HepG2 (cell line): ENCODE data around the gene TGM1. TPM values are rescaled to one million over a fixed set of nuclear protein-coding genes. Genes with fewer than 3 reads are reported as not detected.

Experiments
- ARNTL ChIP-seq: sonication (generic); formaldehyde crosslinking; IDR thresholded peaks from 2 replicates; pipeline ENCODE4 v1.4.0; 2020; ENCODE audit warnings: mild to moderate bottlenecking, missing genetic modification reagents
- CREB3 ChIP-seq: sonication (generic); formaldehyde crosslinking; IDR thresholded peaks from 2 replicates; pipeline ENCODE4 v1.5.0; 2020; ENCODE audit warnings: missing genetic modification reagents
- EHMT2 ChIP-seq: fragments of 200-600 bp; sonication (generic); IDR thresholded peaks from 2 replicates; pipeline ENCODE4 v1.7.0; 2017; ENCODE audit warnings: antibody characterized with exemption, low read depth, low read length, borderline replicate concordance
- ELF1 ChIP-seq: sonication (generic); formaldehyde crosslinking; IDR thresholded peaks from 2 replicates; pipeline ENCODE4 v1.4.0; 2020; ENCODE audit warnings: missing genetic modification reagents
- HNF1B ChIP-seq: sonication (generic); formaldehyde crosslinking; IDR thresholded peaks from 2 replicates; pipeline ENCODE4 v1.5.1; 2020; ENCODE audit warnings: mild to moderate bottlenecking, moderate library complexity, missing genetic modification reagents
- REPIN1 ChIP-seq: sonication (generic); formaldehyde crosslinking; IDR thresholded peaks from 2 replicates; pipeline ENCODE4 v1.8.0; 2022; ENCODE audit warnings: missing genetic modification reagents, low read depth, mild to moderate bottlenecking, borderline replicate concordance
- SIX1 ChIP-seq: sonication (generic); formaldehyde crosslinking; IDR thresholded peaks from 2 replicates; pipeline ENCODE4 v1.4.0; 2020; ENCODE audit warnings: missing genetic modification reagents, borderline replicate concordance
- THYN1 ChIP-seq: sonication (generic); formaldehyde crosslinking; IDR thresholded peaks from 2 replicates; pipeline ENCODE4 v1.8.1; 2023; ENCODE audit warnings: low read depth, mild to moderate bottlenecking, moderate library complexity, missing genetic modification reagents, borderline replicate concordance
- ZEB1 ChIP-seq: IDR thresholded peaks from 2 replicates; pipeline ENCODE4 v1.6.1; 2012; ENCODE audit warnings: mild to moderate bottlenecking, low read depth, inconsistent platforms; ENCODE audit not compliant: insufficient replicate concordance
- ZNF12 ChIP-seq: sonication (generic); formaldehyde crosslinking; IDR thresholded peaks from 2 replicates; pipeline ENCODE4 v1.5.0; 2020; ENCODE audit warnings: missing genetic modification reagents
- ZNF263 ChIP-seq: sonication (generic); formaldehyde crosslinking; IDR thresholded peaks from 2 replicates; pipeline ENCODE4 v1.4.0; 2020; ENCODE audit warnings: missing genetic modification reagents
- ZNF354B ChIP-seq: sonication (generic); formaldehyde crosslinking; IDR thresholded peaks from 2 replicates; pipeline ENCODE4 v1.8.0; 2022; ENCODE audit warnings: mild to moderate bottlenecking, missing genetic modification reagents
- ZNF441 ChIP-seq: sonication (generic); formaldehyde crosslinking; IDR thresholded peaks from 2 replicates; pipeline ENCODE4 v1.7.0; 2021; ENCODE audit warnings: missing genetic modification reagents, borderline replicate concordance
- ZNF605 ChIP-seq: sonication (generic); formaldehyde crosslinking; IDR thresholded peaks from 2 replicates; pipeline ENCODE4 v1.8.0; 2022; ENCODE audit warnings: mild to moderate bottlenecking, missing genetic modification reagents
- ZNF619 ChIP-seq: sonication (generic); formaldehyde crosslinking; IDR thresholded peaks from 2 replicates; pipeline ENCODE4 v1.4.0; 2020; ENCODE audit warnings: mild to moderate bottlenecking, missing genetic modification reagents
- ZNF644 ChIP-seq: IDR thresholded peaks from 2 replicates; pipeline ENCODE4 v1.6.1; 2016; ENCODE audit warnings: low read depth
- ZNF766 ChIP-seq: sonication (generic); formaldehyde crosslinking; IDR thresholded peaks from 2 replicates; pipeline ENCODE4 v1.5.0; 2020; ENCODE audit warnings: missing genetic modification reagents, borderline replicate concordance
- polyA plus RNA-seq, 8 experiments: library from polyadenylated mRNA; depleted of rRNA in 3 of 8; stranded (reverse) in 7 of 8; unstranded in 1 of 8; fragments of >200 nt; fragmentation: Illumina TruSeq in 4 of 8; extraction: Trizol in 4 of 8; gene quantifications; 2 replicates each; pipeline versions ENCODE4 v1.2.1 to v1.2.3, GENCODE V29; 2011 to 2016; ENCODE audit warnings: low read depth in 4 of 8, missing spikeins in 1 of 8, mixed read lengths in 1 of 8; ENCODE audit not compliant: insufficient read depth in 1 of 8
- total RNA-seq, 5 experiments: library from RNA; depleted of rRNA; stranded (reverse); fragments of >200 nt; fragmentation: Illumina TruSeq; extraction: Trizol; gene quantifications; 2 replicates each; pipeline ENCODE4 v1.2.3, GENCODE V29; 2016; ENCODE audit warnings: low read depth in 1 of 5
- TF ChIP-seq, protein P1 (sequence below): sonication (generic); formaldehyde crosslinking; IDR thresholded peaks from 2 replicates; pipeline ENCODE4 v1.9.0; 2022; ENCODE audit warnings: low read depth, missing genetic modification reagents
- TF ChIP-seq, protein P2 (sequence below): sonication (generic); formaldehyde crosslinking; IDR thresholded peaks from 2 replicates; pipeline ENCODE4 v1.4.0; 2020; ENCODE audit warnings: mild to moderate bottlenecking, missing genetic modification reagents, borderline replicate concordance

The TGM1 gene
- total and polyA plus RNA-seq, 2 of the 13 experiments (the other 11 are each of a cell fraction or from before 2014, with no cell fraction given) = 3.2 to 10.6 TPM

DNA sequence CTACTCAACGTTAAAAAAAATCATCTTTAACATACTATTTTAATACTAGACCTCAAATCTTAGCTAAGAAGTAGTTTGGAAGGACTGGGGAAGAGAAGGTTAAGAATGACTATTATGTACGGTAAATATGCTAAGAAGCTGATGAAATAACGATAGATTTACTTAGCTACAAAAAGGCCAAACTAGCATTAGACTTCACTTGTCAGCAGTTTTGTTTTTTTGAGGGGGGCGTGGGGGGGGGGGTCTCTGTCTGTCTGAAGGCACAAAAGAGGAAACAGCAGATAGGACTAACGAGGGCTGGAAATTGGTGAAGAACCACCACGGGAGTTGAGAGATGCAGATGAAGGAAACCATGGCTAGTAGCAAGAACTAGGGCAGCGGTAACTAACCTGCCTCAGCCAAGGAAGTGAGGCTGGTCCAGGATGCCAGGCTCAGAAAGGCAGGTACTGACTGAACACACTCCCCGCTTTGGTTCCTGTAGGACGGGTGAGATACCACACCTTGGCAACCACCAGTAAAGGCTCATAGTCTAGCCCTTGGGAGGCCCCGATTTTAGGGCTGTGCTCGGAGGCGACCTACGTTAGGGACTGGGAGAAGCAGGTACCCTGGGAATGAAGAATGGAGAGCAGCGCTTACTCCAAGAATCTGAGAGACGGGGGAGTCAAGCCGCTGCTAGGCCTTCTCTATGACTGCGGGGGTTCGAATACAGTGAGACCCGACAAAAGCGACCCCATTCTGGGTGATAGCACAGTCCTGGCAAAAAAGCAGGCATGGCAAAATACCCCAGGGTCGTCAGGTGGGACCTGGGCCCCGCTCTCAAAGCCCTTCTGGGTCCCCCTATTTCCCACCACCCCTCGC lies 31.5 kb downstream of the TGM1 start (continued):
- TF ChIP-seq ARNTL (CRISPR knock-in tag) = peak; percentile 51; the same call in 1 of the 2 replicates
- TF ChIP-seq HNF1B (CRISPR knock-in tag) = peak; percentile 18; the same call in 1 of the 2 replicates
- TF ChIP-seq ZNF12 = no peak
- no peak for TF ChIP-seq EHMT2
- peak; percentile 95 for TF ChIP-seq ZNF619 (CRISPR knock-in tag)
- no peak for TF ChIP-seq SIX1 (CRISPR knock-in tag)
- TF ChIP-seq ZNF644 (CRISPR knock-in tag) = no peak
- TF ChIP-seq, protein P1, sequence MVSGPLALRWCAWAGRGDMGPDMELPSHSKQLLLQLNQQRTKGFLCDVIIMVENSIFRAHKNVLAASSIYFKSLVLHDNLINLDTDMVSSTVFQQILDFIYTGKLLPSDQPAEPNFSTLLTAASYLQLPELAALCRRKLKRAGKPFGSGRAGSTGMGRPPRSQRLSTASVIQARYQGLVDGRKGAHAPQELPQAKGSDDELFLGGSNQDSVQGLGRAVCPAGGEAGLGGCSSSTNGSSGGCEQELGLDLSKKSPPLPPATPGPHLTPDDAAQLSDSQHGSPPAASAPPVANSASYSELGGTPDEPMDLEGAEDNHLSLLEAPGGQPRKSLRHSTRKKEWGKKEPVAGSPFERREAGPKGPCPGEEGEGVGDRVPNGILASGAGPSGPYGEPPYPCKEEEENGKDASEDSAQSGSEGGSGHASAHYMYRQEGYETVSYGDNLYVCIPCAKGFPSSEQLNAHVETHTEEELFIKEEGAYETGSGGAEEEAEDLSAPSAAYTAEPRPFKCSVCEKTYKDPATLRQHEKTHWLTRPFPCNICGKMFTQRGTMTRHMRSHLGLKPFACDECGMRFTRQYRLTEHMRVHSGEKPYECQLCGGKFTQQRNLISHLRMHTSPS (CRISPR knock-in tag) = peak; percentile 62
- no peak for TF ChIP-seq ZEB1
- no peak for TF ChIP-seq ELF1 (CRISPR knock-in tag)
- TF ChIP-seq, protein P2, sequence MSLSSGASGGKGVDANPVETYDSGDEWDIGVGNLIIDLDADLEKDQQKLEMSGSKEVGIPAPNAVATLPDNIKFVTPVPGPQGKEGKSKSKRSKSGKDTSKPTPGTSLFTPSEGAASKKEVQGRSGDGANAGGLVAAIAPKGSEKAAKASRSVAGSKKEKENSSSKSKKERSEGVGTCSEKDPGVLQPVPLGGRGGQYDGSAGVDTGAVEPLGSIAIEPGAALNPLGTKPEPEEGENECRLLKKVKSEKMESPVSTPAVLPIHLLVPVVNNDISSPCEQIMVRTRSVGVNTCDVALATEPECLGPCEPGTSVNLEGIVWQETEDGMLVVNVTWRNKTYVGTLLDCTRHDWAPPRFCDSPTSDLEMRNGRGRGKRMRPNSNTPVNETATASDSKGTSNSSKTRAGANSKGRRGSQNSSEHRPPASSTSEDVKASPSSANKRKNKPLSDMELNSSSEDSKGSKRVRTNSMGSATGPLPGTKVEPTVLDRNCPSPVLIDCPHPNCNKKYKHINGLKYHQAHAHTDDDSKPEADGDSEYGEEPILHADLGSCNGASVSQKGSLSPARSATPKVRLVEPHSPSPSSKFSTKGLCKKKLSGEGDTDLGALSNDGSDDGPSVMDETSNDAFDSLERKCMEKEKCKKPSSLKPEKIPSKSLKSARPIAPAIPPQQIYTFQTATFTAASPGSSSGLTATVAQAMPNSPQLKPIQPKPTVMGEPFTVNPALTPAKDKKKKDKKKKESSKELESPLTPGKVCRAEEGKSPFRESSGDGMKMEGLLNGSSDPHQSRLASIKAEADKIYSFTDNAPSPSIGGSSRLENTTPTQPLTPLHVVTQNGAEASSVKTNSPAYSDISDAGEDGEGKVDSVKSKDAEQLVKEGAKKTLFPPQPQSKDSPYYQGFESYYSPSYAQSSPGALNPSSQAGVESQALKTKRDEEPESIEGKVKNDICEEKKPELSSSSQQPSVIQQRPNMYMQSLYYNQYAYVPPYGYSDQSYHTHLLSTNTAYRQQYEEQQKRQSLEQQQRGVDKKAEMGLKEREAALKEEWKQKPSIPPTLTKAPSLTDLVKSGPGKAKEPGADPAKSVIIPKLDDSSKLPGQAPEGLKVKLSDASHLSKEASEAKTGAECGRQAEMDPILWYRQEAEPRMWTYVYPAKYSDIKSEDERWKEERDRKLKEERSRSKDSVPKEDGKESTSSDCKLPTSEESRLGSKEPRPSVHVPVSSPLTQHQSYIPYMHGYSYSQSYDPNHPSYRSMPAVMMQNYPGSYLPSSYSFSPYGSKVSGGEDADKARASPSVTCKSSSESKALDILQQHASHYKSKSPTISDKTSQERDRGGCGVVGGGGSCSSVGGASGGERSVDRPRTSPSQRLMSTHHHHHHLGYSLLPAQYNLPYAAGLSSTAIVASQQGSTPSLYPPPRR (CRISPR knock-in tag) = 0 out of 2 replicates have a peak, but pooled peaks have one; percentile 30
- no peak for TF ChIP-seq ZNF605 (CRISPR knock-in tag)
- TF ChIP-seq REPIN1 (CRISPR knock-in tag) = peak; percentile 80; the same call in 1 of the 2 replicates
- 0 out of 2 replicates have a peak, but pooled peaks have one; percentile 74 for TF ChIP-seq ZNF354B
- TF ChIP-seq ZNF441 (CRISPR knock-in tag) = 0 out of 2 replicates have a peak, but pooled peaks have one; percentile 6
- peak; percentile 47; the same call in 1 of the 2 replicates for TF ChIP-seq ZNF263 (CRISPR knock-in tag)
- TF ChIP-seq CREB3 (CRISPR knock-in tag) = 0 out of 2 replicates have a peak, but pooled peaks have one; percentile 8
- TF ChIP-seq ZNF766 (CRISPR knock-in tag) = peak; percentile 82; the same call in 1 of the 2 replicates
- 0 out of 2 replicates have a peak, but pooled peaks have one; percentile 53 for TF ChIP-seq THYN1 (CRISPR knock-in tag)
